Measurements from ENCODE around the gene HEXIM1.

Gene HEXIM1

GRCh38 chr17:45146890-45147580, 1.2 kb upstream of the HEXIM1 start:
- peak overlapping the region; percentile 95 for H3K27ac ChIP-seq
- ChIA-PET CTCF (interaction anchor here (0.6 to 1.7 kb wide), 5 partner anchors 12 to 346 kb away, joined by 3 to 8 read pairs (median 3); partner anchors contain the start of gene ACBD4), POLR2A (ENCODE audit: low non-redundant PET) (interaction anchor here (2.9 kb wide), 1 partner anchor 14 kb away, joined by 22 read pairs; the partner anchor contains the start of gene HEXIM2)
- DNase-seq (ENCODE audit: low spot score), result no peak
- TF ChIP-seq, protein P1, sequence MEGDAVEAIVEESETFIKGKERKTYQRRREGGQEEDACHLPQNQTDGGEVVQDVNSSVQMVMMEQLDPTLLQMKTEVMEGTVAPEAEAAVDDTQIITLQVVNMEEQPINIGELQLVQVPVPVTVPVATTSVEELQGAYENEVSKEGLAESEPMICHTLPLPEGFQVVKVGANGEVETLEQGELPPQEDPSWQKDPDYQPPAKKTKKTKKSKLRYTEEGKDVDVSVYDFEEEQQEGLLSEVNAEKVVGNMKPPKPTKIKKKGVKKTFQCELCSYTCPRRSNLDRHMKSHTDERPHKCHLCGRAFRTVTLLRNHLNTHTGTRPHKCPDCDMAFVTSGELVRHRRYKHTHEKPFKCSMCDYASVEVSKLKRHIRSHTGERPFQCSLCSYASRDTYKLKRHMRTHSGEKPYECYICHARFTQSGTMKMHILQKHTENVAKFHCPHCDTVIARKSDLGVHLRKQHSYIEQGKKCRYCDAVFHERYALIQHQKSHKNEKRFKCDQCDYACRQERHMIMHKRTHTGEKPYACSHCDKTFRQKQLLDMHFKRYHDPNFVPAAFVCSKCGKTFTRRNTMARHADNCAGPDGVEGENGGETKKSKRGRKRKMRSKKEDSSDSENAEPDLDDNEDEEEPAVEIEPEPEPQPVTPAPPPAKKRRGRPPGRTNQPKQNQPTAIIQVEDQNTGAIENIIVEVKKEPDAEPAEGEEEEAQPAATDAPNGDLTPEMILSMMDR (conservative IDR thresholded peaks at IDR 0.05; ENCODE audit: low read depth), result no peak

- TF ChIP-seq, protein P1 (conservative IDR thresholded peaks at IDR 0.05; ENCODE audit: low read depth), result no peak
- H3K27ac ChIP-seq, result peak overlapping the region; percentile 95
- ChIA-PET POLR2A (ENCODE audit: low non-redundant PET) (interaction anchor here (0.7 to 4.8 kb wide), 5 partner anchors 12 to 169 kb away, joined by 3 to 51 read pairs (median 22); partner anchors contain the start of genes ACBD4, HEXIM2 and MAP3K14), CTCF (interaction anchor here (0.6 to 5.8 kb wide), 8 partner anchors 12 to 347 kb away, joined by 3 to 99 read pairs (median 15); partner anchors contain the start of genes ACBD4, HEXIM2 and PLCD3)
- no peak for DNase-seq (ENCODE audit: low spot score)
Observed at GRCh38 chr17:45147581-45148182, 593 bp upstream of the HEXIM1 start.

DNA sequence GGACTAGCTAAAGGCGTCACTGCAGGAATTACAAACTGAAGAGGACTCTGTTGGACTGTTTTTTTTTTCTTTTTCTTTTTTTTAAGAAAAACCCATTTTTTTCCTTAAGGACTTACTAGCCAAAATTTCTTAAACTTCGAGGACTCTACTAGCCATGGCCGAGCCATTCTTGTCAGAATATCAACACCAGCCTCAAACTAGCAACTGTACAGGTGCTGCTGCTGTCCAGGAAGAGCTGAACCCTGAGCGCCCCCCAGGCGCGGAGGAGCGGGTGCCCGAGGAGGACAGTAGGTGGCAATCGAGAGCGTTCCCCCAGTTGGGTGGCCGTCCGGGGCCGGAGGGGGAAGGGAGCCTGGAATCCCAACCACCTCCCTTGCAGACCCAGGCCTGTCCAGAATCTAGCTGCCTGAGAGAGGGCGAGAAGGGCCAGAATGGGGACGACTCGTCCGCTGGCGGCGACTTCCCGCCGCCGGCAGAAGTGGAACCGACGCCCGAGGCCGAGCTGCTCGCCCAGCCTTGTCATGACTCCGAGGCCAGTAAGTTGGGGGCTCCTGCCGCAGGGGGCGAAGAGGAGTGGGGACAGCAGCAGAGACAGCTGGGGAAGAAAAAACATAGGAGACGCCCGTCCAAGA, 878 bp downstream of the HEXIM1 start:
- ChIA-PET POLR2A (ENCODE audit: low non-redundant PET) (interaction anchor here (0.5 to 4.8 kb wide), 17 partner anchors 10 to 276 kb away, joined by 3 to 51 read pairs (median 5); partner anchors contain the start of genes ACBD4 and HEXIM2), CTCF (interaction anchor here (0.6 to 5.8 kb wide), 19 partner anchors 11 to 1004 kb away, joined by 3 to 99 read pairs (median 4); partner anchors contain the start of genes ACBD4, HEXIM2 and PLCD3)
- DNase-seq (ENCODE audit: low spot score), result no peak
- TF ChIP-seq, protein P1 (conservative IDR thresholded peaks at IDR 0.05; ENCODE audit: low read depth), result peak; percentile 96
- H3K27ac ChIP-seq, result peak overlapping the region; percentile 95

DNA sequence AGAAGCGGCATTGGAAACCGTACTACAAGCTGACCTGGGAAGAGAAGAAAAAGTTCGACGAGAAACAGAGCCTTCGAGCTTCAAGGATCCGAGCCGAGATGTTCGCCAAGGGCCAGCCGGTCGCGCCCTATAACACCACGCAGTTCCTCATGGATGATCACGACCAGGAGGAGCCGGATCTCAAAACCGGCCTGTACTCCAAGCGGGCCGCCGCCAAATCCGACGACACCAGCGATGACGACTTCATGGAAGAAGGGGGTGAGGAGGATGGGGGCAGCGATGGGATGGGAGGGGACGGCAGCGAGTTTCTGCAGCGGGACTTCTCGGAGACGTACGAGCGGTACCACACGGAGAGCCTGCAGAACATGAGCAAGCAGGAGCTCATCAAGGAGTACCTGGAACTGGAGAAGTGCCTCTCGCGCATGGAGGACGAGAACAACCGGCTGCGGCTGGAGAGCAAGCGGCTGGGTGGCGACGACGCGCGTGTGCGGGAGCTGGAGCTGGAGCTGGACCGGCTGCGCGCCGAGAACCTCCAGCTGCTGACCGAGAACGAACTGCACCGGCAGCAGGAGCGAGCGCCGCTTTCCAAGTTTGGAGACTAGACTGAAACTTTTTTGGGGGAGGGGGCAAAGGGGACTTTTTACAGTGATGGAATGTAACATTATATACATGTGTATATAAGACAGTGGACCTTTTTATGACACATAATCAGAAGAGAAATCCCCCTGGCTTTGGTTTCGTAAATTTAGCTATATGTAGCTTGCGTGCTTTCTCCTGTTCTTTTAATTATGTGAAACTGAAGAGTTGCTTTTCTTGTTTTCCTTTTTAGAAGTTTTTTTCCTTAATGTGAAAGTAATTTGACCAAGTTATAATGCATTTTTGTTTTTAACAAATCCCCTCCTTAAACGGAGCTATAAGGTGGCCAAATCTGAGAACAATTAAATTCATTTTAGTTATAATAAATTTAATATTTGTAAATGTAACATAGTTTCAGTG, 1.7 kb downstream of the HEXIM1 start:
- no peak for DNase-seq (ENCODE audit: low spot score)
- CTCF ChIA-PET, result interaction anchor here (0.6 to 5.8 kb wide), 12 partner anchors 10 to 1005 kb away, joined by 3 to 99 read pairs (median 6); partner anchors contain the start of genes ACBD4, HEXIM2 and PLCD3
- TF ChIP-seq, protein P1 (conservative IDR thresholded peaks at IDR 0.05; ENCODE audit: low read depth), result no peak
- peak overlapping the region; percentile 95 for H3K27ac ChIP-seq
- POLR2A ChIA-PET (ENCODE audit: low non-redundant PET), result interaction anchor here (0.7 to 4.8 kb wide), 9 partner anchors 9 to 163 kb away, joined by 3 to 51 read pairs (median 12); partner anchors contain the start of genes ACBD4 and HEXIM2

DNA sequence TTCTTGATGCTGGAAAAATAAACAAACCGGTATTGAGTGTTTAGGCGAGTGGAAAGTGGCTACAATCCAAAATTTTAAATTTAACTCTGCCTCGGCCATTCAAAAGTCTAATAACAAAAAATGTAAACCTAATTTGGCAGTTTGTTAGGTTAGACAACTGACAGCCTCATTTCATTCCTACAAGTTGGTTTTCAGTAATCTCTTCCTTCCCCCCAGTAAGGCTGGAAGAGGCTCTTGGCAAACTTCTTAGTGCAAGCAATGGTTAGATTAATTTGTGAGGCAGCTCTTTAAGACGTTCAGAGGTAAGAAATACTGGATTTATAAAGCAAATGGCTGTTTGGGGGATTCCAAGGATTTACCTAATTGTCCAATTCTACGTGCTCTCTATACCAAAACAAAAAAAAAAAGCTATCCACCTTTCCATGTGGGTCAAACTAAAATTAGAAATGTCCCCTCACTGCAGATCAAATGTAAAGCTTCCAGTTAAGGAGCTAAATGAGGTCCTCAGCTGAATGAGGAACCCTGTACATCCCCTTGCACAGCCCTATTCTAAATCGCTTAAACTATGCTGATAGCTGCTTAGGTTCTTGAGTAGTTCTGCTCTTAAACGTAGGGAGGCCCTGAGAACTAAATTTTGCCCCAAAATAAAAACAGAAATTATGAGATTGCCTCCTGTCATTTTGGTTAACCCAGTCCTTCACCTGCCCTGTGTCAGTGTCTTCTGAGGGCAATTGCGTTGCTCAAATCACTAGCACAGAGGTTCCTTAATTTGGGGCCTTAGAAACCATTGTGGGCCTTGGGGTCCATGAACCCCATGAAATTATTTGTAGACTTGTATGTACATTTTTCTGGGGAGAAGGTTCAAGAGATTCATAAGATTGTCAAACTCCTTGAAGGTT, 2.9 kb downstream of the HEXIM1 start:
- DNase-seq (ENCODE audit: low spot score), result no peak
- ChIA-PET POLR2A (ENCODE audit: low non-redundant PET) (interaction anchor here (0.5 to 4.8 kb wide), 11 partner anchors 10 to 831 kb away, joined by 3 to 51 read pairs (median 6); partner anchors contain the start of genes ACBD4 and HEXIM2), CTCF (interaction anchor here (0.5 to 5.8 kb wide), 9 partner anchors 9 to 236 kb away, joined by 3 to 99 read pairs (median 6); partner anchors contain the start of genes ACBD4 and HEXIM2)
- H3K27ac ChIP-seq, result no peak overlapping the region
- TF ChIP-seq, protein P1 (conservative IDR thresholded peaks at IDR 0.05; ENCODE audit: low read depth), result no peak

All from RWPE1 (cell line).